ENCODE data around the gene EXOC1. TPM values are rescaled to one million over a fixed set of nuclear protein-coding genes. Genes with fewer than 3 reads are reported as not detected.

Gene EXOC1
- total and polyA plus RNA-seq, 9 of the 15 experiments (the other 6 are each of a cell fraction or from before 2014, with no cell fraction given) = 16.0 to 45.5 (median 26.2) TPM

DNA sequence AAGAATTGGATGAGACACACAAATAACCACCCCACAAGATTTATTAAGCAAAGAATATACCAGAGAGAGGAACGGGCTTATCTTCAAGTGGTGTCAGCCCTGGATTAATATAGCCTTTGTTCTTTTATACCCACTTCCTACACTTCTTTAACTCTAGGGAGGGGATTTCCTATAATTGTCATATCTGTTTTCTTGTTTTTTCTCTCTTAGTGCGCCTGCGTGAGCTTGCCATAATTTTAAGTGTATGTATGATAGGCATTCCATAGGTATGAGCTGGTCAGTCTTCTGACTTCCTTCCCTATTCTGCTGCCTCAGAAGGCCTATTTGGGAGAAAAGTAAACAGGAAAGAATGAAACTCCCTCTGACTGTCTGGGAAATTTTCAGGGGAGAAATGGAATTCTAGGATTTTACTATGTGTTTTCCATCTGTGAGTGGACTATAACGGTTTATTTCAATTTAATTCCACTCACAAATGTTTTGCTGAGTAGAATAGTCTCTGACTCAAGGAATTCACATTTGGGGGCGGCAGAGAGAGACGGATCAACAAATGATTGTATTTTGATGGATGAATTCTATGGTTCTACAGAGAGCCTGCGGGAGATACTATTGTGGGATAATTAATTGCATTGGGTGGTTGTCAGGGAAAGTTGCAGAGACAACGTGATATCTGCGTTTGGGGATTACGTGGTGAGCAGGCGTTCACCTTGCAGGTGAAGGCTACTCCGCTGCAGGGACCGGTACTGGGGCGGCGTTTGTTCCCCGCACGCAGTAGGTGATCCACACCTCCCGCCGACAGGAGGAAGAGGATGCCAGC, 94.7 kb downstream of the EXOC1 start:
- ChIA-PET CTCF (ENCODE audit: low intra/inter-chr PET ratio) (interaction anchor here (0.9 to 1.2 kb wide), 4 partner anchors 100 to 852 kb away, joined by 3 to 4 read pairs (median 4); no protein-coding TSS in a partner anchor), POLR2A (interaction anchor here (0.5 to 2.3 kb wide), 15 partner anchors 10 to 880 kb away, joined by 3 to 12 read pairs (median 4); partner anchors contain the start of gene TMEM165)
- H3K4me3 ChIP-seq = peak overlapping the region; percentile 78
- no peaks in the 10 kb centered on the region for H4K20me1 ChIP-seq (replicated peaks; ENCODE audit: control insufficient read depth, insufficient read depth, low read length)
- peak overlapping the region; percentile 99 for H2AFZ ChIP-seq (ENCODE audit: low read depth, low read length)
- WGBS (ENCODE audit: insufficient coverage, low coverage, missing lambda C conversion rate) = 2% methylated on average over 19 of the region's 19 CpGs
- H3K27ac ChIP-seq (ENCODE audit: extremely low read depth, low read depth, low read length) = peak overlapping the region; percentile 96
- ATAC-seq = peak; percentile 5; the same call in 2 of the 3 replicates
- no peaks in the 10 kb centered on the region for H3K9me3 ChIP-seq (replicated peaks; ENCODE audit: control insufficient read depth, insufficient read depth, low read depth, low read length)
- BruUV-seq (replicated peaks) = TSS peak; percentile 79
- H3K9me1 ChIP-seq (ENCODE audit: control insufficient read depth, insufficient read depth, low read length) = no peaks in the 10 kb centered on the region
- DNase-seq (ENCODE audit: extremely low read depth in 1 of 4, low spot score in 3 of 4) = peak; percentile 14 to 58 (median 24)
- H3K27me3 ChIP-seq (ENCODE audit: control insufficient read depth in 2 of 2, insufficient read depth in 2 of 2, low read length in 2 of 2) = no peaks in the 10 kb centered on the region; a peak in 1 of 5 replicates
- FAIRE-seq = peak; percentile 46
- H3K36me3 ChIP-seq (ENCODE audit: control insufficient read depth, insufficient read depth, low read length) = peaks cover 11% of the 10 kb centered on the region; the same call in 2 of the 3 replicates
- H3K4me2 ChIP-seq (ENCODE audit: insufficient read depth, low read length) = peak overlapping the region; percentile 96
- H3K79me2 ChIP-seq (ENCODE audit: control insufficient read depth, insufficient read depth, low read length) = peaks cover 37% of the 10 kb centered on the region
- in situ Hi-C loops (cut with MboI) (no loop called here), intact Hi-C loops (cut with micrococcal nuclease) (loop anchor here (1.0 to 10.0 kb wide), 4 partner anchors 101 to 437 kb away; partner anchors contain the start of gene AASDH)
- H3K4me1 ChIP-seq (replicated peaks in 1 of 2; ENCODE audit: control insufficient read depth in 2 of 2, insufficient read depth in 2 of 2, low read length in 2 of 2) = peaks cover 6 to 21% of the 10 kb centered on the region in 2 experiments
- peak overlapping the region; percentile 87 to 96 for H3K9ac ChIP-seq (ENCODE audit: insufficient read depth in 1 of 2, low read depth in 2 of 2, low read length in 2 of 2)
- TF ChIP-seq SMARCE1 (IDR thresholded peaks at IDR 0.05) = 0 out of 2 replicates have a peak, but pooled peaks have one; percentile 41
- TF ChIP-seq ZNF584 (CRISPR knock-in tag; IDR thresholded peaks at IDR 0.05; ENCODE audit: low read depth) = 0 out of 2 replicates have a peak, but pooled peaks have one; percentile 7
- peak; percentile 45 for TF ChIP-seq SMARCB1 (IDR thresholded peaks at IDR 0.05; ENCODE audit: insufficient read length, low read depth)
- peak; percentile 42; the same call in 1 of the 2 replicates for TF ChIP-seq JUND (IDR thresholded peaks at IDR 0.05; ENCODE audit: borderline replicate concordance, low read depth, low read length)
- peak; percentile 16; the same call in 1 of the 3 replicates for TF ChIP-seq JUND (tag; IDR thresholded peaks at IDR 0.05; ENCODE audit: borderline replicate concordance, low read depth, low read length)
- peak; percentile 80 for TF ChIP-seq FOSL1 (tag; conservative IDR thresholded peaks at IDR 0.05)
- peak in 1 of 2 experiments; percentile 67; a peak in 2 of 4 replicates for TF ChIP-seq FOXA3 (CRISPR knock-in tag; conservative IDR thresholded peaks at IDR 0.05 in 1 of 2, IDR thresholded peaks at IDR 0.05 in 1 of 2)
- 0 out of 2 replicates have a peak, but pooled peaks have one; percentile 25 for TF ChIP-seq SMARCA5 (IDR thresholded peaks at IDR 0.05)
- TF ChIP-seq KLF16 (IDR thresholded peaks at IDR 0.05) = no peak
- TF ChIP-seq, protein P1, sequence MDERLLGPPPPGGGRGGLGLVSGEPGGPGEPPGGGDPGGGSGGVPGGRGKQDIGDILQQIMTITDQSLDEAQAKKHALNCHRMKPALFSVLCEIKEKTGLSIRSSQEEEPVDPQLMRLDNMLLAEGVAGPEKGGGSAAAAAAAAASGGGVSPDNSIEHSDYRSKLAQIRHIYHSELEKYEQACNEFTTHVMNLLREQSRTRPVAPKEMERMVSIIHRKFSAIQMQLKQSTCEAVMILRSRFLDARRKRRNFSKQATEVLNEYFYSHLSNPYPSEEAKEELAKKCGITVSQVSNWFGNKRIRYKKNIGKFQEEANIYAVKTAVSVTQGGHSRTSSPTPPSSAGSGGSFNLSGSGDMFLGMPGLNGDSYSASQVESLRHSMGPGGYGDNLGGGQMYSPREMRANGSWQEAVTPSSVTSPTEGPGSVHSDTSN (CRISPR knock-in tag; IDR thresholded peaks at IDR 0.05; ENCODE audit: low read depth) = no peak
- TF ChIP-seq, protein P1 (tag; conservative IDR thresholded peaks at IDR 0.05; ENCODE audit: low read depth) = peak; percentile 49; the same call in 1 of the 2 replicates
- no peak for TF ChIP-seq TCF7L2 (IDR thresholded peaks at IDR 0.05; ENCODE audit: low read depth, low read length)
- peak; percentile 18; the same call in 1 of the 2 replicates for TF ChIP-seq TEAD4 (IDR thresholded peaks at IDR 0.05; ENCODE audit: low read length)
- no peak for TF ChIP-seq TEAD4 (CRISPR knock-in tag; IDR thresholded peaks at IDR 0.05; ENCODE audit: borderline replicate concordance)
- TF ChIP-seq ZEB2 (IDR thresholded peaks at IDR 0.05) = 0 out of 2 replicates have a peak, but pooled peaks have one; percentile 19
- 0 out of 2 replicates have a peak, but pooled peaks have one; percentile 5 for TF ChIP-seq KAT7 (CRISPR knock-in tag; IDR thresholded peaks at IDR 0.05; ENCODE audit: borderline replicate concordance)
- TF ChIP-seq NFIC (IDR thresholded peaks at IDR 0.05) = no peak
- TF ChIP-seq ATF7 (IDR thresholded peaks at IDR 0.05) = no peak
- no peak for TF ChIP-seq ELF4 (CRISPR knock-in tag; IDR thresholded peaks at IDR 0.05)

All from K562 (cell line).